Neutrophil (primary cell): ENCODE measurements around the gene BRSK2.

Experiments used
- H3K27ac ChIP-seq: fragments of 200-600 bp; sonication (generic); 2 replicates; pipeline ENCODE4 v1.5.1; 2016; ENCODE audit warnings: mild to moderate bottlenecking, moderate library complexity
- H3K27me3 ChIP-seq: fragments of 200-600 bp; sonication (generic); 2 replicates; pipeline ENCODE4 v1.6.0; 2016; ENCODE audit warnings: mild to moderate bottlenecking
- H3K36me3 ChIP-seq: fragments of 200-600 bp; sonication (generic); 2 replicates; pipeline ENCODE4 v1.5.1; 2017
- H3K4me1 ChIP-seq, 2 experiments: fragments of 200-600 bp in 1 of 2; sonication (generic) in 1 of 2; 1 replicate in 1 of 2; 2 replicates in 1 of 2; pipeline versions ENCODE4 v1.5.1 to v1.6.1; 2013 to 2016; ENCODE audit warnings: low read depth in 1 of 2, low read length in 1 of 2, mild to moderate bottlenecking in 1 of 2, moderate library complexity in 1 of 2; ENCODE audit not compliant: control insufficient read depth in 1 of 2, insufficient read depth in 1 of 2
- H3K4me3 ChIP-seq, 2 experiments: fragments of 200-600 bp in 1 of 2; sonication (generic) in 1 of 2; 1 replicate in 1 of 2; 2 replicates in 1 of 2; pipeline ENCODE4 v1.5.1; 2013 to 2016; ENCODE audit warnings: low read depth in 1 of 2, low read length in 1 of 2, mild to moderate bottlenecking in 1 of 2, moderate library complexity in 1 of 2
- H3K9me3 ChIP-seq: fragments of 200-600 bp; sonication (generic); 2 replicates; pipeline ENCODE4 v1.5.1; 2016
- CTCF ChIP-seq: fragments of 200-600 bp; sonication (generic); IDR thresholded peaks from 2 replicates; pipeline ENCODE4 v1.5.1; 2016; ENCODE audit warnings: antibody characterized with exemption

BRSK2 gene

GRCh38 chr11:1359556-1359955 is 30.2 kb upstream of the BRSK2 start:
- no peaks in the 10 kb centered on the region for H3K9me3 ChIP-seq
- TF ChIP-seq CTCF: no peak
- H3K36me3 ChIP-seq: no peaks in the 10 kb centered on the region
- H3K27ac ChIP-seq: no peak overlapping the region
- H3K4me3 ChIP-seq: no peak overlapping the region
- peaks cover 11% of the 10 kb centered on the region for H3K27me3 ChIP-seq
- no peaks in the 10 kb centered on the region for H3K4me1 ChIP-seq

GRCh38 chr11:1360181-1360834 is 29.4 kb upstream of the BRSK2 start:
- Histone ChIP-seq H3K4me1 (no peaks in the 10 kb centered on the region), H3K36me3 (no peaks in the 10 kb centered on the region), H3K4me3 (no peak overlapping the region), H3K9me3 (no peaks in the 10 kb centered on the region), H3K27ac (no peak overlapping the region), H3K27me3 (peaks cover 8% of the 10 kb centered on the region)
- no peak for TF ChIP-seq CTCF

DNA sequence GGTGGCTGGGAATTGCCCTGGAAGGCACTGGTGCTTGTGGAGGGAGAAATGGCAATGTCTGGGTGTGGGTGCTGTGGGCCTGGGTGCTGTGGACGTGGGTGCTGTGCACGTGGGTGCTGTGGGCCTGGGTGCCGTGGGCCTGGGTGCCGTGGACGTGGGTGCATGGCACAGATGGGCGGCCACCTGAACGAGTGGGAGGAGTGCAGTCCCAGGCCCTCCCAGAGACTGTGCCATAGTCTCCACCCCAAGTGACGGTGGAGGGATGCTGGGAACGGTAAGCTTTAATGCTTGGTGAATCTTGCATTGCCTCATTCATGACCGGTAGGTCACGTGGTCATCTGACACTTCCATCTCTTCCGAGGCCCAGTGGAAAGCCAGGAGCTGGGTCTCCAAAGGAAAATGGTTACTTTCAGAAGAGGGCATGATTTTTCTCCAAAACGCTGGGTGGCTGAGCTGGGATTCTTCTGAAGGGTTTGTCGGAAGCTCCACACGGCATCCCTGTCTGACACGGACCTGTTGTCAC is 28.8 kb upstream of the BRSK2 start:
- Histone ChIP-seq H3K9me3 (no peaks in the 10 kb centered on the region), H3K4me1 (no peaks in the 10 kb centered on the region), H3K27ac (no peak overlapping the region), H3K36me3 (no peaks in the 10 kb centered on the region), H3K27me3 (peaks cover 8% of the 10 kb centered on the region), H3K4me3 (no peak overlapping the region)
- TF ChIP-seq CTCF: no peak

GRCh38 chr11:1361882-1362281 is 27.9 kb upstream of the BRSK2 start:
- TF ChIP-seq CTCF: no peak
- Histone ChIP-seq H3K27ac (no peak overlapping the region), H3K9me3 (no peaks in the 10 kb centered on the region), H3K36me3 (no peaks in the 10 kb centered on the region), H3K27me3 (peaks cover 8% of the 10 kb centered on the region), H3K4me1 (no peaks in the 10 kb centered on the region), H3K4me3 (no peak overlapping the region)

DNA sequence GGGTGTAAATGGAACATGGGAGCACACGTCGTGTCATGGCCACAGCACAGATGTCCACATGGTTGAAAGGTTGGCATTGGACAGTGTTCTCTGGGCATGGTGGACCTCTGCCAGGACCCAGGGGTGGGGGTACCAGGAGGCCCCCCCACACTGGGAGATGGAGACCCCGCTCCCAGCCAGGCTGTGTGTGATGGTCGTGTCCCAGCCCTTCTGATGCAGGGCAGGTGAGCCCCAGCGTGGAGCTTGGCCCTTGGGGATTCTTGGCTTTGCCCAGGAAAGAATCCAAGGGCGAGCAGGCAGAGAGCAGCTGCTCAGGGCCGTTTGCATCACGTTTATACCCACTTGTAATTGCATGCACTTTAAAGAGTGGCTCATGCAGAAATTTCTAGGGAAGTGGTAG is 22.0 kb upstream of the BRSK2 start:
- H3K4me1 ChIP-seq: no peaks in the 10 kb centered on the region
- no peaks in the 10 kb centered on the region for H3K27me3 ChIP-seq
- H3K9me3 ChIP-seq: no peaks in the 10 kb centered on the region
- H3K4me3 ChIP-seq: no peak overlapping the region
- H3K36me3 ChIP-seq: no peaks in the 10 kb centered on the region
- H3K27ac ChIP-seq: no peak overlapping the region
- no peak for TF ChIP-seq CTCF
